Measurements from ENCODE around the gene SMO. TPM values are rescaled to one million over a fixed set of nuclear protein-coding genes. Genes with fewer than 3 reads are reported as not detected.

SMO gene
- total and polyA plus RNA-seq, 4 donors: 0.87 to 19.3 (median 3.6) TPM

GRCh38 chr7:129159539-129159938, 28.9 kb upstream of the SMO start:
- WGBS, 2 donors: 89 to 95% methylated on average over 3 of the region's 3 CpGs
- Histone ChIP-seq H3K4me3 (no peak overlapping the region), H3K9me3 (ENCODE audit: control insufficient read depth in 4 of 4, insufficient read depth in 3 of 4, low read length in 3 of 4) (peaks cover 0 to 3% (median 0%) of the 10 kb centered on the region in 4 donors), H3K4me1 (ENCODE audit: control insufficient read depth in 5 of 5, insufficient read depth in 5 of 5, low read length in 5 of 5) (peaks cover 0 to 4% (median 0%) of the 10 kb centered on the region in 5 donors), H3K36me3 (ENCODE audit: control insufficient read depth in 4 of 4, insufficient read depth in 4 of 4, low read length in 4 of 4) (no peaks in the 10 kb centered on the region), H3K27ac (ENCODE audit: low read depth in 1 of 2, low read length in 1 of 2) (no peak overlapping the region), H3K27me3 (ENCODE audit: control insufficient read depth in 3 of 3, insufficient read depth in 3 of 3, low read length in 2 of 3) (peaks cover 0 to 36% (median 10%) of the 10 kb centered on the region in 3 donors), H3K9ac (ENCODE audit: insufficient read depth in 1 of 2, low read length in 2 of 2) (no peak overlapping the region)
- TF ChIP-seq CTCF (IDR thresholded peaks at IDR 0.05; ENCODE audit: control extremely low read depth, extremely low read depth): no peak
- DNase-seq (no peak), ATAC-seq (ENCODE audit: insufficient read depth, low FRiP score) (no peak)

DNA sequence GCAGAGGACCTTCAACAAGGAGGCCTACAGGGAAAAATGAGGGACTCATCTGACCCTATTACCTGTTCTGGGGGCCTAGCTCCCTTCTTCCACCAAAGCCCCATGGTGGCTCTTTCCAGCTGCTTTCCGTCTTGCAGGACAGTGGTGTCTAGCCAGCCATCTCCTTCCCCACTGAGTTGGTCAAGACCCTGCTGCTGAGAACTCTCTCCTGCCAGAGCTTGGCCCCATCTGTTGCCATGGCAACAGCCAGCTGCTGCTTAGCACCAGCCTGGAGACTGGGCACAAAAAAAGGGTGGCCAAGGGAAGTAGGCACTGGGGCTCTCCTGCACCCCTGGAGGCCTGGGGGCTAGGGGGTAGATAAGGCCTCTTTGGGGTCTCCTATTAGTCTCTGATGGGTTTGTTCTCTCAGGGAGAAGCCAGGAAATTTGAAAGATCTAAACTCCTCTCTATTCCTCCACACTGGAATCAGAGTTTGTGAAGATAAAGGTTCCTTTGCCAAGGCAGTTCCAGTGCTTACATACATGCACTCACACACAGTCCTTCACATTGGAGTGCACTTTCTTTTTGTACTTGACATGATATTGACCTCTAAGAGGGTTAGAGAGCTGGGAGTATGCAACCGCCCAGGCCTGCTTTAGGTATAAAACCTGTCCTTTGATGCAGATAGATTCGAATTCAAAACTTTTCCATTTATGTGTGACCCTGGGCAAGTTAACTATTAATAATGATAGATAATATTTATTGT, 28.1 kb upstream of the SMO start:
- H3K9ac ChIP-seq (ENCODE audit: insufficient read depth in 1 of 2, low read length in 2 of 2): no peak overlapping the region
- WGBS, 2 donors: 77 to 83% methylated on average over 3 of the region's 3 CpGs
- no peaks in the 10 kb centered on the region for H3K36me3 ChIP-seq (ENCODE audit: control insufficient read depth in 4 of 4, insufficient read depth in 4 of 4, low read length in 4 of 4)
- TF ChIP-seq CTCF (IDR thresholded peaks at IDR 0.05; ENCODE audit: control extremely low read depth, extremely low read depth): no peak
- ATAC-seq (ENCODE audit: insufficient read depth, low FRiP score): peak; percentile 42
- no peak overlapping the region for H3K4me3 ChIP-seq
- H3K4me1 ChIP-seq (ENCODE audit: control insufficient read depth in 5 of 5, insufficient read depth in 5 of 5, low read length in 5 of 5): peaks cover 0 to 4% (median 0%) of the 10 kb centered on the region in 5 donors
- H3K27me3 ChIP-seq (ENCODE audit: control insufficient read depth in 3 of 3, insufficient read depth in 3 of 3, low read length in 2 of 3): peaks cover 0 to 44% (median 10%) of the 10 kb centered on the region in 3 donors
- H3K9me3 ChIP-seq (ENCODE audit: control insufficient read depth in 4 of 4, insufficient read depth in 3 of 4, low read length in 3 of 4): peaks cover 0 to 3% (median 0%) of the 10 kb centered on the region in 4 donors
- H3K27ac ChIP-seq (ENCODE audit: low read depth in 1 of 2, low read length in 1 of 2): no peak overlapping the region
- DNase-seq: peak; percentile 37 to 76 (median 56)

DNA sequence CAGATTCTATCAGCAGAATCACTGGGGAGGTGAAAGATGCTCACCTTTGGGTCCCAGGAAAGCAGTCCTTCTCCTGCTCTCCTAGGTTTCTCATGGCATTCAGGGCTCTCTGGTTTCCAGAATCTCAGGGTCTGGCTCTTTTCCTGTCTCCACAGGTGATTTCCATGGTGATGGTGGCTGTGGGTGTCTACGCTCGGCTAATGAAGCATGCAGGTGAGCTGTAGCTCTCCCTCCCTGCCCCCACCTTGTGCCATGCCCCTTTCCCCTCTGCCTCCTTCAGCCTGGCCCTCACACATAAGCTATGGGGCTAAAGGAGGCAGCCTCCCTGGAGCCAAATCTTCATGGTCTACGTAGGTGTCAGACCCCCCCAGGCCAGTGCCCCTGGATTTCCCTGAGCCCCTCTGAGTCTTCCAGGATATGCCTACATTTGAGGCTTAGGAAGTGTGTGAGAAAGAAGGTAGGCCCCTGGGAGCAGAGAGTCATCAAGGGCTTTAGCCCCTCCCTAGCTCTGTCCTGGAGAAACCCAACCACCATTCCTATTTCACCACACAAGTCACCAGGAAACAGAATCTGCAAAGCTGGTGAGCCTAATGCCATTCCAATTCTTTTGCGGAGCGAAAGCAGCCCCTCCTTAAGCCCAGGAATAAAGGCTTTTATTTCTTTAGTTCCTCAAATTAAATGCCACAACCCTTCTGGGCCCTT, 26.8 kb upstream of the SMO start:
- no peak for DNase-seq
- WGBS, 2 donors: 80 to 85% methylated on average over 5 of the region's 5 CpGs
- Histone ChIP-seq H3K4me1 (ENCODE audit: control insufficient read depth in 5 of 5, insufficient read depth in 5 of 5, low read length in 5 of 5) (peaks cover 0 to 4% (median 0%) of the 10 kb centered on the region in 5 donors), H3K9ac (ENCODE audit: insufficient read depth in 1 of 2, low read length in 2 of 2) (no peak overlapping the region), H3K4me3 (no peak overlapping the region), H3K27me3 (ENCODE audit: control insufficient read depth in 3 of 3, insufficient read depth in 3 of 3, low read length in 2 of 3) (peaks cover 0 to 39% (median 5%) of the 10 kb centered on the region in 3 donors), H3K27ac (ENCODE audit: low read depth in 1 of 2, low read length in 1 of 2) (no peak overlapping the region), H3K9me3 (ENCODE audit: control insufficient read depth in 4 of 4, insufficient read depth in 3 of 4, low read length in 3 of 4) (peaks cover 0 to 3% (median 0%) of the 10 kb centered on the region in 4 donors), H3K36me3 (ENCODE audit: control insufficient read depth in 4 of 4, insufficient read depth in 4 of 4, low read length in 4 of 4) (no peaks in the 10 kb centered on the region)
- no peak for ATAC-seq (ENCODE audit: insufficient read depth, low FRiP score)
- TF ChIP-seq CTCF (IDR thresholded peaks at IDR 0.05; ENCODE audit: control extremely low read depth, extremely low read depth): no peak
